GM19397 (cell line): ENCODE measurements around the gene PLCB4.

Experiments used
- ATAC-seq: cut with Tn5 transposase; IDR thresholded peaks from one replicate; pipeline ENCODE4 v1.9.1; 2021; ENCODE audit warnings: mild to moderate bottlenecking, moderate library complexity; ENCODE audit not compliant: unreplicated experiment

The PLCB4 gene

GRCh38 chr20:9212735-9213134, 143.8 kb downstream of the PLCB4 start:
- no peak for ATAC-seq

DNA sequence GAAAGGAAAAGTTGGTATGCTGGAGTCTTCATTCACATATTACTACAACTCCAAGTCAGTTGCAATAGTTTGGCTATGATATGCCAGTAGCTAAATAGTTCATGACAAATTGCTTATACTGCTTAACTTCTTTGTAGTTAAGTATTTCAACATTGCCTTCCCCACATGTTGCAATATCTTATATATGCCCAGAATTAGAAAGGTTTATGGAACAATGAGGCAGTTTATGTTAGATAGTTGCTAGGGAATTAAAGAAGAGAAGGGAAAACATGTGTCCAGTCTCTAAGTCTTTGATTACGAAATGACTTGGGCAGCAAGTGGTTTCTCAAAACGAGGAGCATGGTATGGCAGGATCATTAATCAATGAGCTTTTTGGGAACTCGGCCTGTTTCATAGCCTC, 145.8 kb downstream of the PLCB4 start:
- no peak for ATAC-seq

DNA sequence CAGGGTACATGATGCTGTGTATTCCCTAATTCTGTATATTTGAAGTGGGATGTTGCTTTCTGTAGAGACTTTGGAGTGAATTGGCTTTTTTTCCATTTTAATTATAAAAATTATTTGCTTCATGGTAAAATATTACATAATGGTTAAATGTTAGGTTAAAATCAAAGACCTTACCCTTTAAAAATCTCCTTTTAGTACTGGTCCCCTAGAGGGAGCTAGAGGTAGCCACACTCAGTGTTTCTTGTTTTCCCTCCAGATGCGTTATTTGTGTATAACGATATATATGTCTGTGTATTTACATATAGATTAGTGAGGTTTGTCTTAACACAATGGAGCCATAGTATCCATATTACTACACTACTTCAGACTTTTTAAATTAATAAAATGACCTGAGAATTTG, 146.7 kb downstream of the PLCB4 start:
- no peak for ATAC-seq

GRCh38 chr20:9218531-9218961, 149.7 kb downstream of the PLCB4 start:
- ATAC-seq: no peak

GRCh38 chr20:9220874-9221547, 152.1 kb downstream of the PLCB4 start:
- no peak for ATAC-seq

DNA sequence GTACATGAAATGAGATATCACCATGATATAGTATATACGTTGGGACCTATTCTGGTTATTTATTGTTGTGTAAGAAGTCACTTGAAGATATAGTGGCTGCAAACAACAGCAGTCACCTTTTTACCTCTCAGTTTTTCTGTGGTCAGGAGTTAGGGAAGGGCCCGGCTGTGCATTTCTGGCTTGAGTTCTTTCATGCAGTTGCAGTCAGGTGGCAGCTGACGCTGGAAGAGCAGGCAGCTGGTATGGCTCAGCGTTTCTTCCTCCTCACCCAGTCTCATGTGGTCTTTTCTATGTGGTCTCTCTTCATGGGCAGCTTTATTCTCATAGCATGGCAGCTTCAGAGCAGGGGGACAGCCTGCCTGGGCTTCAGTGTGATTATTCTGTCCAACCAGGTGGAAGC, 154.4 kb downstream of the PLCB4 start:
- no peak for ATAC-seq

- no peak for ATAC-seq
Measured at GRCh38 chr20:9225879-9226278, 157.0 kb downstream of the PLCB4 start.

DNA sequence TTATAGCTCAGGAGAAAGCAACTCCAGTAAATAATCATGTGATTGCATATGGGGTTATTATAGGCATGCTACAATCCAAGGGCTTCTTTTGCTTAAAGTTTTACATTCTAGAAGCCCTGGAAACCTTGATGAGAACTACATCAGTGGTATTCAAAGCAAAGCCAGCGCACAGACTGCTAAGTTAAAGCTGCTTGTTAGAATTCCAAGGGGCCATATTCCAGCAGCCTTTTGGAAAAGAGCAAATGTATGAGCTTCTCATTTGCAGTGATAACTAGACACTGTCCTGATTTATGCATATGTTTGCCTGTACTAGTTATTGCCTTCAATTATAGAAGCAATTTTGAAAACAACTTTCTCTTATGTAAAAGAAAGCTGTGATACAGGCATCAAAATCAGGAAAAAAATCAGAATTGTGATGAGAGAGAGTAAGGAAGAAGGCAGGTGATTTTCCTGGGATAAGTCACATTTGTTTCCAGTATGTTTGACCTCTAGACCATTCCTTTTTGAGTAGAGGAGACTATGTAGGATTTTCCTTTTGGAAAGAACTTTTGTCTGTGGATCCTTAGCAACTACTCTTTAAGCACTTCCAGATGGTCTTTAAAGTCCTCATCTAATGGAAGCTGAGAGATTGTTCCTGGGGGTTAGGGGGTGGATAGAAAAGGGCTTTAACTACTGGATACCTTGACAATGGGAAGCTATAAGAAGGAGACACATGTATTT, 159.2 kb downstream of the PLCB4 start:
- ATAC-seq: no peak

- no peak for ATAC-seq
Measured at GRCh38 chr20:9228774-9229450, 160.0 kb downstream of the PLCB4 start.

- ATAC-seq: no peak
Measured at GRCh38 chr20:9230406-9230805, 161.5 kb downstream of the PLCB4 start.

GRCh38 chr20:9233804-9234203, 164.9 kb downstream of the PLCB4 start:
- ATAC-seq: no peak

DNA sequence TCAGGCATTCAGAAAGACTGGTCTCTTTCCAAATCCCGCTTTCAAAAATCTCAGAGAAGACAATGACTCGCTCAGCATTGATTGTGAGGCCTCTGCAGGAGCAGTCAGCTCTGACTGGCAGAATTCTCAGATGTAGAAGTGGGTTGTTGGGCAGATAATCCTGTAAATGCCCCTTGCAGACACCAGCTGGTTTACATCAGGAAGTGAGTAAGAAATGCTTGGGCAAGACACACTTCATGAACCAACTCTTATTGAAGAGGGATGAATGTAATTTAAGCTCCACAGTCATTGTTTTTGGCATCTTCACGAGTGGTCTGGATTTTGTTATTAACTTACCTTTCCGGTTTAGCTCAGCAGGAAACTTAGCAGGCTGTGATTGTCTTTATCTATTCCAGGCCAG, 166.6 kb downstream of the PLCB4 start:
- ATAC-seq: no peak

- ATAC-seq: no peak
Measured at GRCh38 chr20:9236458-9236857, 167.6 kb downstream of the PLCB4 start.

GRCh38 chr20:9241232-9241692, 172.4 kb downstream of the PLCB4 start:
- ATAC-seq: no peak

GRCh38 chr20:9241721-9242427, 173.0 kb downstream of the PLCB4 start:
- no peak for ATAC-seq

- ATAC-seq: no peak
Measured at GRCh38 chr20:9243986-9244385, 175.1 kb downstream of the PLCB4 start.

DNA sequence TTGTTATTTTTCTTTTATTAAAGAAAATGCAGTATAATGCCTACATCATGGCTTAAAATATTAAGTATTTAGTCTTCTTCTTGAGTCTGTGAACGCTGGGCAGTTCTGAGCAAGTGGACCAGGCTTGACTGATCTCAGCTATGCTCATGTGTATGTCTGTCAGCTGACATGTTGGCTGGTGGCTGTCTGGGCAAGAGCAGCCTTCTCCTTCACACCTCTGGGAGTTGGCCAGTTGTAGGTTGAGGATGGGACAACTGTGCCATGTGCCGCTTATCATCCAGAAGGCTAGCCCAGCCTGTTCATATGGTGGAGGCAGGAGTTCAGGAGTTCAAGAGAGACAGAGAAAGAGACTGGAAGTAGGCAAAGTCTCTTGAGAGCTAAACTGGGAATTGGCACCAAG, 175.9 kb downstream of the PLCB4 start:
- no peak for ATAC-seq

GRCh38 chr20:9246731-9247130, 177.8 kb downstream of the PLCB4 start:
- ATAC-seq: no peak

DNA sequence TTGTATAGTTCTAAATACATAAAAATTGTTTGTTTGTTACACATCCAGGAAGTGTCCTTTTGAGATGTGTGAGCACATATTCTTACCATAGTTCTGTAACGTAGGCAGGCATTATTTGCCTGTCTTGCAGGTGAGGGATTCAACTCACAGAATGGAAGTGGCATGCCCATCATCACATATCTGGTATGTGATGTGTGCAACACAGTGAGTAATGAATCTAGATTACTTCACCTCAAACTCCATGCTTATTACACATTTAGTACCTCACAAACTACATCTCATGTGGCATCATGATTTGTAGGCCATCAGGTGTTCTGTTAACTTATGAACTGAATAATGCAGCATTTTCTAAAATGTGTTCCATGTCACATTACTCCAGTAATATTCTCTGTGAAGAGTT, 181.6 kb downstream of the PLCB4 start:
- no peak for ATAC-seq

DNA sequence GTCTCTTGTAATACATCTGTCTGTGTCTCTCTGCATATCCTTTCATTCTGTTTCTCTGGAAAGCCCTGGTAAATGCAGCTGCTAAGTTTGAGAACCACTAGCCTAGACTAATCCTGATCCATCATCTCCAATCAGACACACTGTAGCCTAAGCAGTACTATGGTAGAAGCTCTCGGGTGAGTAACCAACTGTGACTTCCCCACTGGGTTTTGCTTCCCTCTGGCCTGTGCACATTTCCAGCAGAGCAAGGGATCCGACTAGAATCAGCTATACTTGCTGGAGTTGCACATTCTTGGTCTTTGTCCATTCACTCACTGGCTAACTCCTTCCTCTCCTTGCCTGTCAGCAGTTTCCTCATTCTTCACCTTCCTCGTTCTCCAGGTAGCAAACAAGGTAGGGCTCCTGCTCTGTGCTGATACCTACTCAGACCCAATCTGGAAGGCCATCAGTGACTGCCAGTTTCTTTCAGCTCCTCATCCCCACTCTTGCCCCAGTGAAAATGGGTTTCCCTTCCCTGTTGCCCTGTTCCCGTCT, 184.2 kb downstream of the PLCB4 start:
- no peak for ATAC-seq

DNA sequence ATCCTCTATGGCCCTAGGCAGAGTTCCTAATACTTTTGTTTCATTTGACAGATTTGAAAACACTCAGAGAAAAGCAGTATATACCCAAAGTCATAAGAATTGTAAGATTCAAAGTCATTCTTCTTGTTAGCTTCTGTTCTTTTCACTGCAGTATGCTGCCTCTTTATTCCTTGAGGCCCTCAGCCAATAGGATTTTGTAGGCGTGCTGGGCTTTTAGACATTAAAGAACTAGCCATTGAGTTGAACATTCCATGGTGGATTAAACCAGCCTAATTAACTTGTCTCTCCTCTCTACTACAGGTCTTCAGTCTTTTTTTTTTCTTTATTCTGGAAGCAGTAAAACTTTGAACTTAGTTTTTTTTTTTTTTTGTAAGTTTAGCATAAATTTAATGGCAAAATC, 186.3 kb downstream of the PLCB4 start:
- no peak for ATAC-seq
